ENCODE results near the gene TMEM184C. TPM values are rescaled to one million over a fixed set of nuclear protein-coding genes. Genes with fewer than 3 reads are reported as not detected.

The TMEM184C gene
- total RNA-seq, 6 experiments from 2014 or later, result 19.0 to 25.3 (median 21.3) TPM

DNA sequence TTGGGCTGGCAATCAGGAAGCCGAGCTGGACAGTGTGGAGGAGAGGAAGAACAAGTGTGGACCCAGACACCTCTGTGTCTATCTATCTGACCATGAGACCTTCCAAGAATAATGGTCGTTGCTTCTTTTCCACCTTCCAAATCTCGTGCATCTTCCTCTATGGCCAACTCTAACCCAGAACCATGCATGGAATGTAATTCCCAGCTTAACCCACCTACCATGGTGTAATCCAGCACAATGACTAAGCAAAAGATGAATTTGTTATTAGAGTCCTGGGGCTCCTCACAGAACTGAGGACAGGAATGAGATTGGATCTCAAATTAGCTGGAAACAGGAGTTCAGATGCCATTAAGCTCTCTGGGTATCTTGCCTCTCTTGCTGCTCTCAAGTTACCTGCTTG, 17.4 kb upstream of the TMEM184C start:
- 80% methylated on average over 2 of the region's 3 CpGs for WGBS (ENCODE audit: insufficient coverage, low coverage, low lambda C conversion rate, missing lambda C conversion rate)
- Histone ChIP-seq H3K4me1 (no peaks in the 10 kb centered on the region), H3K4me3 (no peak overlapping the region), H3K9me3 (no peaks in the 10 kb centered on the region), H3K36me3 (no peaks in the 10 kb centered on the region), H3K27me3 (no peaks in the 10 kb centered on the region), H3K27ac (no peak overlapping the region)
- intact Hi-C loops (cut with DNase I), result no loop called here
- TF ChIP-seq POLR2A (IDR thresholded peaks at IDR 0.05) (no peak), CTCF (IDR thresholded peaks at IDR 0.05) (no peak)
- ATAC-seq, result no peak
- DNase-seq, result no peak

DNA sequence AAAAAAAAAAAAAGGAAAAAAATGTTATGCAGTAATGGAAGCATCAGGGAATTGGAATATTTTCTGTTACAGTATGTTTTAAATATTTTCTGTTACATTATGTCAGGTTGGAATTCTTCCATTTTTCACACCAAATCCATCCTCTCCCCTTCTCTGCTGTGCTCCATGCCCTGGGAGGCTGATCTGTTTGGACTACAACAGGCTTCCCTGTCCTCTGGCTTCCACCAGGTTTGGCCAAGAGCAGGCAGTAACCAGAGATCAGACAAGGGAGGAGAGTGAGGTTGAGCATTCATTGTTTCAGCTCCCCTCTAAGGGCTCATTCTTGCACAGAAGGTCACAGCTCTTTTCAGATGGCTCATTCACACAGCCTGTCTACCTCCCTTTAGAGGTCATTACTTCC, 11.7 kb upstream of the TMEM184C start:
- H3K27ac ChIP-seq, result no peak overlapping the region
- no peaks in the 10 kb centered on the region for H3K36me3 ChIP-seq
- H3K9me3 ChIP-seq, result no peaks in the 10 kb centered on the region
- H3K27me3 ChIP-seq, result no peaks in the 10 kb centered on the region
- no peaks in the 10 kb centered on the region for H3K4me1 ChIP-seq
- intact Hi-C loops (cut with DNase I), result no loop called here
- TF ChIP-seq POLR2A (IDR thresholded peaks at IDR 0.05) (no peak), CTCF (IDR thresholded peaks at IDR 0.05) (no peak)
- no peak overlapping the region for H3K4me3 ChIP-seq
- DNase-seq (no peak), ATAC-seq (no peak)

DNA sequence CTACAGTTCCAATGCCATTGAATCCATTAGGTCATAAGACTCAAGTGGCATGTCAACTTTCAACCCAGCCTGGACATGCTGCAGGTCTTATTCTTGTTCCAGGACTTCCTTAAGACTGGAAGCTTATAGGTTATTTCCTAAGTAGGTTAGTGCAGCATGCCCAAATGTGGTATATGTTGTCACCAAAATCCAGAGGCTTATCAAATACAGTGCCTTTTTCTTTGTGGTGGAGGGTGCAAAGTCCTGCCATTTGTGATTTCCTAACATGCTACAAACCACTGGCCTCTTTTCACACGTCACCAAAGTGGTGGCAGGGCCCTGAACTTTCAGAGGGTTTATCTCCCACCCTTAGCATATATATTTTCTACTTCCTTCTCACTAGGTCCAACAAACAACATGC, 9.7 kb upstream of the TMEM184C start:
- peak in 3 of 4 donors; percentile 33 to 61 (median 54) for ATAC-seq
- DNase-seq, result no peak
- Histone ChIP-seq H3K27ac (no peak overlapping the region), H3K27me3 (no peaks in the 10 kb centered on the region), H3K4me1 (no peaks in the 10 kb centered on the region), H3K9me3 (no peaks in the 10 kb centered on the region), H3K36me3 (no peaks in the 10 kb centered on the region), H3K4me3 (no peak overlapping the region)
- intact Hi-C loops (cut with DNase I), result no loop called here
- WGBS (ENCODE audit: insufficient coverage, low coverage, low lambda C conversion rate, missing lambda C conversion rate), result 23% methylated on average over 1 of the region's 1 CpG
- TF ChIP-seq CTCF (IDR thresholded peaks at IDR 0.05), result no peak
- TF ChIP-seq POLR2A (IDR thresholded peaks at IDR 0.05), result no peak

GRCh38 chr4:147610686-147611085, 6.5 kb upstream of the TMEM184C start:
- 92% methylated on average over 1 of the region's 1 CpG for WGBS (ENCODE audit: insufficient coverage, low coverage, low lambda C conversion rate, missing lambda C conversion rate)
- intact Hi-C loops (cut with DNase I), result no loop called here
- Histone ChIP-seq H3K36me3 (no peaks in the 10 kb centered on the region), H3K27ac (no peak overlapping the region), H3K27me3 (no peaks in the 10 kb centered on the region), H3K4me3 (no peak overlapping the region), H3K4me1 (no peaks in the 10 kb centered on the region), H3K9me3 (no peaks in the 10 kb centered on the region)
- TF ChIP-seq CTCF (IDR thresholded peaks at IDR 0.05) (no peak), POLR2A (IDR thresholded peaks at IDR 0.05) (no peak)
- no peak for DNase-seq
- no peak for ATAC-seq

GRCh38 chr4:147616849-147617172, 386 bp upstream of the TMEM184C start:
- WGBS (ENCODE audit: insufficient coverage, low coverage, low lambda C conversion rate, missing lambda C conversion rate), result 35% methylated on average over 6 of the region's 6 CpGs
- H3K36me3 ChIP-seq, result no peaks in the 10 kb centered on the region
- ATAC-seq, result peak in 1 of 4 donors; percentile 8
- DNase-seq, result no peak
- H3K4me1 ChIP-seq, result peaks cover 0 to 26% (median 5%) of the 10 kb centered on the region in 4 donors
- H3K27ac ChIP-seq, result peak overlapping the region in 1 of 3 donors; percentile 82
- H3K27me3 ChIP-seq, result no peaks in the 10 kb centered on the region
- H3K4me3 ChIP-seq, result peak overlapping the region; percentile 75 to 86 (median 77)
- H3K9me3 ChIP-seq, result no peaks in the 10 kb centered on the region
- TF ChIP-seq CTCF (IDR thresholded peaks at IDR 0.05) (no peak), POLR2A (IDR thresholded peaks at IDR 0.05) (no peak)
- intact Hi-C loops (cut with DNase I), result no loop called here
